Mononuclear cell (primary cell): ENCODE results near the gene FABP7. TPM values are rescaled to one million over a fixed set of nuclear protein-coding genes. Genes with fewer than 3 reads are reported as not detected.

Experiments
- H3K27me3 ChIP-seq: 2 replicates; pipeline ENCODE4 v1.6.0; 2011; ENCODE audit warnings: low read length, control low read depth; ENCODE audit not compliant: insufficient read depth
- H3K4me1 ChIP-seq: 2 replicates; pipeline ENCODE4 v1.5.1; 2011; ENCODE audit warnings: mild to moderate bottlenecking, low read length, control low read depth; ENCODE audit not compliant: insufficient read depth
- H3K4me3 ChIP-seq: 2 replicates; pipeline ENCODE4 v1.5.1; 2011; ENCODE audit warnings: mild to moderate bottlenecking, low read length, moderate library complexity
- H3K9me3 ChIP-seq: 2 replicates; pipeline ENCODE4 v1.5.1; 2011; ENCODE audit warnings: low read depth, mild to moderate bottlenecking, control low read depth, low read length
- total RNA-seq: library from RNA; depleted of rRNA; stranded (reverse); fragments of >200 nt; gene quantifications from one replicate; pipeline ENCODE4 v1.2.3, GENCODE V29; 2012

FABP7 gene
- total RNA-seq, 1 donor, result not detected

- no peaks in the 10 kb centered on the region for H3K27me3 ChIP-seq
- H3K9me3 ChIP-seq, result no peaks in the 10 kb centered on the region
- H3K4me3 ChIP-seq, result no peak overlapping the region
- peaks cover 48% of the 10 kb centered on the region for H3K4me1 ChIP-seq
Observed at GRCh38 chr6:122749451-122750050, 30.0 kb upstream of the FABP7 start.

GRCh38 chr6:122751326-122751725, 28.2 kb upstream of the FABP7 start:
- H3K27me3 ChIP-seq, result no peaks in the 10 kb centered on the region
- no peak overlapping the region for H3K4me3 ChIP-seq
- H3K9me3 ChIP-seq, result no peaks in the 10 kb centered on the region
- H3K4me1 ChIP-seq, result peaks cover 51% of the 10 kb centered on the region

GRCh38 chr6:122752459-122752858, 27.1 kb upstream of the FABP7 start:
- Histone ChIP-seq H3K4me3 (no peak overlapping the region), H3K9me3 (no peaks in the 10 kb centered on the region), H3K27me3 (no peaks in the 10 kb centered on the region), H3K4me1 (peaks cover 44% of the 10 kb centered on the region)

GRCh38 chr6:122753000-122753687, 26.4 kb upstream of the FABP7 start:
- H3K9me3 ChIP-seq, result no peaks in the 10 kb centered on the region
- no peak overlapping the region for H3K4me3 ChIP-seq
- no peaks in the 10 kb centered on the region for H3K27me3 ChIP-seq
- peaks cover 39% of the 10 kb centered on the region for H3K4me1 ChIP-seq

GRCh38 chr6:122753688-122754056, 25.8 kb upstream of the FABP7 start:
- Histone ChIP-seq H3K27me3 (no peaks in the 10 kb centered on the region), H3K4me3 (no peak overlapping the region), H3K9me3 (no peaks in the 10 kb centered on the region), H3K4me1 (peaks cover 39% of the 10 kb centered on the region)

GRCh38 chr6:122754191-122754731, 25.3 kb upstream of the FABP7 start:
- Histone ChIP-seq H3K27me3 (no peaks in the 10 kb centered on the region), H3K4me1 (peaks cover 43% of the 10 kb centered on the region), H3K9me3 (no peaks in the 10 kb centered on the region), H3K4me3 (no peak overlapping the region)

- Histone ChIP-seq H3K27me3 (no peaks in the 10 kb centered on the region), H3K9me3 (no peaks in the 10 kb centered on the region), H3K4me1 (peaks cover 43% of the 10 kb centered on the region), H3K4me3 (no peak overlapping the region)
Observed at GRCh38 chr6:122755901-122756300, 23.6 kb upstream of the FABP7 start.

GRCh38 chr6:122758927-122759334, 20.6 kb upstream of the FABP7 start:
- H3K9me3 ChIP-seq, result no peaks in the 10 kb centered on the region
- H3K27me3 ChIP-seq, result no peaks in the 10 kb centered on the region
- H3K4me1 ChIP-seq, result peaks cover 16% of the 10 kb centered on the region
- H3K4me3 ChIP-seq, result no peak overlapping the region

- Histone ChIP-seq H3K9me3 (no peaks in the 10 kb centered on the region), H3K4me3 (no peak overlapping the region), H3K27me3 (no peaks in the 10 kb centered on the region), H3K4me1 (peaks cover 7% of the 10 kb centered on the region)
Observed at GRCh38 chr6:122760330-122760729, 19.2 kb upstream of the FABP7 start.

- Histone ChIP-seq H3K4me3 (no peak overlapping the region), H3K9me3 (no peaks in the 10 kb centered on the region), H3K4me1 (peaks cover 10% of the 10 kb centered on the region), H3K27me3 (no peaks in the 10 kb centered on the region)
Observed at GRCh38 chr6:122766256-122766655, 13.3 kb upstream of the FABP7 start.

GRCh38 chr6:122770835-122771601, 8.5 kb upstream of the FABP7 start:
- Histone ChIP-seq H3K27me3 (no peaks in the 10 kb centered on the region), H3K4me3 (no peak overlapping the region), H3K9me3 (no peaks in the 10 kb centered on the region), H3K4me1 (peaks cover 21% of the 10 kb centered on the region)

GRCh38 chr6:122772724-122773415, 6.6 kb upstream of the FABP7 start:
- no peaks in the 10 kb centered on the region for H3K9me3 ChIP-seq
- H3K27me3 ChIP-seq, result no peaks in the 10 kb centered on the region
- no peak overlapping the region for H3K4me3 ChIP-seq
- peaks cover 21% of the 10 kb centered on the region for H3K4me1 ChIP-seq

GRCh38 chr6:122775975-122776374, 3.5 kb upstream of the FABP7 start:
- Histone ChIP-seq H3K4me1 (peaks cover 14% of the 10 kb centered on the region), H3K4me3 (no peak overlapping the region), H3K9me3 (no peaks in the 10 kb centered on the region), H3K27me3 (peaks cover 8% of the 10 kb centered on the region)

GRCh38 chr6:122778302-122778701, 1.2 kb upstream of the FABP7 start:
- Histone ChIP-seq H3K4me3 (no peak overlapping the region), H3K27me3 (peaks cover 22% of the 10 kb centered on the region), H3K4me1 (no peaks in the 10 kb centered on the region), H3K9me3 (no peaks in the 10 kb centered on the region)
